GM19455 (cell line): Measurements from ENCODE around the gene PDLIM5.
A peak's percentile ranks its signal among the peaks of the same experiment; 100 is the strongest.
"Not testable (repeated sequence)": the region's sequence is repeated elsewhere in the genome, so short reads cannot be mapped to it uniquely, and the experiment has no call there.

Experiments used
- ATAC-seq: cut with Tn5 transposase; IDR thresholded peaks from one replicate; pipeline ENCODE4 v1.9.1; 2021; ENCODE audit not compliant: unreplicated experiment

Gene PDLIM5

DNA sequence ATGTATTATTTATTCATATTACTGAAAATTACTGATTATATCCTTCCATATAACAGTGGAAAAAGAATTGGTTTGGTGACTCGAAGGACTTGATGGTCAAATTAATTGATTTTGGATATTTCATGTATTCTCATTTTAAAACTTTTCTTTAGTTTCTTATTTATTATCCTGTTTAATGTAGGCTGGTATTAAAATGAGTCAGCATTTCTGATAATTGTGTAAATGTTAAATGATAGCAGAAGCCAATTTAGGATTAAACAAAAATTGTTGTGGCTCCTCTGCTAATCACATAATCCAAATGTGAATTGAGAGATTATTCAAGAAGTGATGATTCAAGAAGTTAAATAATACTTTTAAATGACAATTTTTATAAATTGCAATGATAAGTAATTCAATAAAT, 38.7 kb downstream of the PDLIM5 start:
- no peak for ATAC-seq

DNA sequence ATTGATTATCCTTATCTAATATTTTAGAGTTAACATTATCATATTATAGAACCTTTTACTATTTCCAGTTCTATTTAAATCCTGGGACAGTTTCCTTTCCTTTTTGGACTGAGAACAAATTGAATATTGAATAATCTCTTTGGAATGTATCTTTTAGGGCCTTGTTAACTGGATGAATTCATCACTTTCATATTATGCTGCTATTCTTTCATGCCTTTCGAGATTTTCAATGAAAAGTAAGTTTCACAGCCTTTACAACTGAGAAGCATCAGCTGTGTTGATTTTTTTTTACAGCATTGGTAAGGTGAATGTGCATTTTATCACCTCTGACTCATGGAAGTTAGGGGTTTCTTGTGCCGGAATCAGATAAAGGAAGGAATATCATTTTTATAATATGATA, 39.6 kb downstream of the PDLIM5 start:
- ATAC-seq, result no peak

DNA sequence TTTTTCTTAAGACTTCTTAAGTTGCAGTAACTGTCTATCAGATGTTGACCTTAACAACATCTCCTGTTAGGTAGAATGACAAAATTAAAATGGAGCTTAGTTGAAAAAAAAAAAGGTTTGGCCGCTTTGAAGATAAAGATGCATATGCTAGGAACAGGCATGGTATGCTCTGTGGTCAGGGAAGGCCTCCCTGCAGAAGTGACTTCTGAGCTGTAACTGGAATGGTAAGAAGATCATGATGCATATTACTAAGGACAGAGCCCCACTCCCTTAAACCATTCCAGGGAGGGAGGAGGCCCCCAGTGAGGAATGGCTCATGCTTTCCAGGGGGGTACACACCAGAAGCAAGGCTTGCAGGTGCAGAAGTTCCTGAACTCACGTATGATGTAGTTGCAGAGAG, 43.7 kb downstream of the PDLIM5 start:
- ATAC-seq, result no peak

DNA sequence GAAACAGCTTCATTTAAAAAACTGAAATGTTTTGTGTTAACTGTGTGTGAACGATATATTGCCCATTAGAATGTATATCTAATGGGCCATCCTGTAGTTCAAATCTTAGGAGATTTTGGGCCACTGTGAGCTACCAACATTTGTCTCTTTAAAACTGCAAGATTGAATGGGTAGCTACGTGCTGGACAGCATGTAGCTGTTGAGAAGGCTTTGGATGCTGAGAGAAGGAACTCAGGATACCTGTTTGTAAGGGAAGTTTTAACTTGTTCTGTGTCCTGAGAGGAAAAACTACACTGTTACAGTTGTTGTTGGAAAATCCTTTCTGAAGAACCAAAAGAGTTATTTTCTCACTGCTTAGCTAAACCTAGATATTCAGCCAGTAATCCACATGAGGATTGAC, 45.9 kb downstream of the PDLIM5 start:
- no peak for ATAC-seq

DNA sequence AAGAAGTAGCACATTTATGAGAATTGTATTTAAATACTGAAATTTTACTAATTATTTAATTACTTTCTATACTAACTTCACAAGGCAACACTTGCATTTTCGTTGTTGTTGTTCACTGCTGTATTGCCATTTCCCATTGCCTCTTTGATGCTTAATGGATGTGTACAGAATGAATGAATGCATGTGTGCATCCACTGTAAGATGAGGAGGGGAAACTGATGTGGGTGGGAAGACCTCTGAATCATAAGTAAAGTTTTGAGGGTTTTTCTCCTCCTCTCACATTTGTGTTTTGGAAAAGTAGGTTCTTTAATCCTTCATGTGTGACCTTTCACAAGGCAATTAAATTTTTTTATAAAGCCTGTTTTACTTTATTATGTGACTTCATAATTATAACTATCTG, 46.8 kb downstream of the PDLIM5 start:
- no peak for ATAC-seq

DNA sequence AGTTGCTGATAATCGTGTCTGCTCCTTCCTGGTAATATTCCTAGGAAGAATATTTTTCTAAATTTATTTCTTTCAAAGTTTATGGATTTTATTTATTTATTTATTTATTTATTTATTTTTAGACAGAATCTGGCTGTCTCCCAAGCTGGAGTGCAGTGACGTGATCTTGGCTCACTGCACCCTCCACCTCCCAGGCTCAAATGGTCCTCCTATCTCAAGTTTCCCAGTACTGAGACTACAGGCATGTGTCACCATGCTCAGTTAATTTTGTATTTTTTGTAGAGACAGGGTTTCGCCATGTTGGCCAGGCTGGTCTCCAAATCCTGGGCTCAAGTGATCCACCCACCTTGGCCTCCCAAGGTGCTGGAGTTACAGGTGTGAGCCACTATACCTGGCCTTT, 48.9 kb downstream of the PDLIM5 start:
- no peak for ATAC-seq

DNA sequence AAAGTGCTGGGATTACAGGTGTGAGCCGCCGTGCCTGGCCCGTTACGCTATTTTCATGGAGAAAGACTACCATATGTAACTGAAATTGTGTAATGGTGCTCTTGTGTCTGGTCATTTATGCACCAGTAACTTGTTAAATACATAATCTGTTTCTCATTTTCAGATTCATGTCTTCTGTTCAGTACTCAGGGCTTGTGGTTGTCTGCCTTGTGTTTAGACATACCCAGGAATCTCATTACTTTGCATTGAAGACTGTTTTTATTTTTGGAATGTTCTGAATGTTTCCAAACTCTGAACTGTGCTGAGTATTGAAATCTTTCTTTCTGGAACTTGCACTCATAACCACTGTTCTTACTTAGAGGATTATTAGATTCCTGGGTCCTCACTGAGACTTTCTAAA, 52.8 kb downstream of the PDLIM5 start:
- ATAC-seq, result no peak

DNA sequence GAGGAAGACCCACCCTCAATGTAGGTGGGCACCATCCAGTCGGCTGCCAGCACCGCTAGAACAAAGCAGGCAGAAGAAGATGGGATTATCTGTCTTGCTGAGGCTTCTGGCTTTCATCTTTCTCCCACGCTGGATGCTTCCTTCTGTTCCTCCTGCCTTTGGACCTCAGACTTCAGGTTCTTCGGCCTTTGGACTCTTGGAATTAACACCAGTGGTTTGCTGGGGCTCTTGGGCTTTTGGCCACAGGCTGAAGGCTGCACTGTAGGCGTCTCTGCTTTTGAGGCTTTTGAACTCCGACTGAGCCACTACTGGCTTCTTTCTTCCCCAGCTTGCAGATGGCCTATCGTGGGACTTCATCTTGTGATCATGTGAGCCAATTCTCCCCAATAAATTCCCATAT, 55.1 kb downstream of the PDLIM5 start:
- ATAC-seq, result no peak

DNA sequence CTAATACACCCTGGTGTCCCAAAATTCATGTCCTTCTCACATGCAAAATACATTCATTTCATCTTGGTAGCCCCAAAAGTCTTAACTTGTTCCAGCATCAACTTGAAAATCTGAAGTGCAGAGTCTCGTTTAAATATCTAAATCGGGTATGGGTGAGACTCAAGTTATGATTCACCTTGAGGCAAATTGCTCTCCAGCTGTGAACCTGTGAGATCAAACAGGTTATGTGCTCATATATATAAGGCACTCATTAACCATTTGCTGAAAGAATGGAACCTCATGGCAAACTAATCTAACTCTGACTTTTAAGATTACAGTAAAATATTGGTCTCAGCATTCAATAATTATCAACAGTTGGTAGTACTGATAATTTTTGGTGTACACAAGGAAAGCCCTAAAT, 55.5 kb downstream of the PDLIM5 start:
- no peak for ATAC-seq

DNA sequence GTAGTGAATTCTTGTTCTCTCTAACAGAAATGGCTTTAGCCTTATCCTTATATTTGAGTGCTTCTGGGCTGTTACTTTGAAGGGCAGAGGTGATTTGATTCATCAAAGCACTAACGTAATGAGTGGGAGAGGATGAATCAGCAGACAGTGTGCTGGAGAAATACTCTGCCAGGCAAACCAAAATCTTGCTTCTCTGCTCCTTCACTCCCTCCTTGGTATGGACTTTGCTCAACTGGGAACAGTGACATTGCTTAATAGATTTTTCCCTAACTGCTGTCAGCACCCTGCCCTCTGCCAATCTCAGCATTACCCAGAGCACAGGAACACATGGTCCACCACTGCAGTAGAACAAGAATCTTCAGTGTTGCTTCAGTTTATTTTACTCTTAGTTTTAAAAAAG, 56.0 kb downstream of the PDLIM5 start:
- peak; percentile 56 for ATAC-seq

DNA sequence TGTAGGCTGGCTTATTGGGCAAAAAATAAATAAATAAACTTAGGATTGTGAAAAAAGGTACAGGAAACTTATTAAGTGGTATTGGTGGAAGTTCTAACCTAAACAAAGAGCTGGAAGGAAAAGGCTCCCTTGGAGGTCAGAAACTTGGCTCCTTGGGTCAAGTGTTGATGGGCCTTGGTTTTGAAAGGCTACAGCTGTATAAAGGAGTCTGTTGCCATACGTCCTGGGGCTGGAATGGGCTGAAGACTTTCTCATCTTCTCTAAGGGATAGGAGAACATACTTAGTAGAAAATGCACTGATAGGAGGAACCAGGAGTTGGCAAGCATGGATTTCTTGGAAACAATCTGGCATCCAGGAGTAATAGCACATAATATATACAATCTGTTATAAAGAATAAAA, 56.6 kb downstream of the PDLIM5 start:
- no peak for ATAC-seq

DNA sequence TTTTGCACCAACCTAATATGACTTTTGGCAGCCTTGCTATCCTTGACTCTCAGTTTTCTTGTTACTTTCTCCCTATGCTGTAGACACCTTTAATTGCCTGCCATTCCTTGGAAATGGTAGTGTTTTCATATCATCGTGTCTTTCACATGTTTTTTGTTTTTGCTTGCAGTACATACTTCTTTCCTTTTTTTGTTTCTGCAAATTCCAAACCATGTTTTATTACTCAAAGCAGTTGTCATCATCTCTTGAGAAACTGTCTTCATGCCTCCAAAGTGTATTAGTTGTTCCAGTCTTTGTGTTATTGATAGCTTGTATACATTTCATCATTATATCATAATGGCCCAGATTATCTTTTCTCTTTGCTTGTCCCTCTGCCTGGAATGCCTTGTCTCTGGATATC, 57.1 kb downstream of the PDLIM5 start:
- no peak for ATAC-seq

DNA sequence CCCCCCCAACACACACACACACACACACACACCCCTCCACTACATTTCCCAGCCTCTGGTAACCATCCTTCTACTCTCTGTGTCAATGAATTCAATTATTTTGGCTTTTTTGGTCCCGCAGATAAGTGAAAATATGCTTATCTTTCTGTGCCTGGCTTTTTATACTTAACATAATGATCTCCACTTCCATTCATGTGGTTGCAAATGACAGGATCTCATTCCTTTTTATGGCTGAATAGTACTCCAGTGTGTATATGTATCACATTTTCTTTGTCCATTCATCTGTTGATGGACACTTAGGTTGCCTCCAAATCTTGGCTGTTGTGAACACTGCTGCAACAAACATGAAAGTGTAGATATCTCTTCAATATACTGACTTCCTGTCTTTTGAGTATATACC, 59.8 kb downstream of the PDLIM5 start:
- ATAC-seq, result no peak

DNA sequence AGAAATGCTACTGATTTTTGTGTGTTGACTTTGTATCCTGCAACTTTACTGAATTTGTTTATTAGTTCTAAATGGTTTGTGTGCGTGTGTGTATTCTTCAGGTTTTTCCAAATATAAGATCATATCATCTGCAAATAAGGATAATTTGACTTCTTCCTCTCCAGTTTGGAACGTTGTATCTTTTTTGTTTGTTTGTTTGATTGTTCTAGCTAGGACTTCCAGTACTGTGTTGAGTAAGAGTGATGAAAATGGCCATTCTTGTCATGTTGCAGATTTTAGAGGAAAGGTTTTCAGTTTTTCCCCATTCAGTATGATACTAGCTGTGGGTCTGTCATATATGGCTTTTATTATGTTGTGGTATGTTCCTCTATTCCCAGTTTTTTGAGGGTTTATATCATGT, 61.8 kb downstream of the PDLIM5 start:
- not testable (repeated sequence) for ATAC-seq

DNA sequence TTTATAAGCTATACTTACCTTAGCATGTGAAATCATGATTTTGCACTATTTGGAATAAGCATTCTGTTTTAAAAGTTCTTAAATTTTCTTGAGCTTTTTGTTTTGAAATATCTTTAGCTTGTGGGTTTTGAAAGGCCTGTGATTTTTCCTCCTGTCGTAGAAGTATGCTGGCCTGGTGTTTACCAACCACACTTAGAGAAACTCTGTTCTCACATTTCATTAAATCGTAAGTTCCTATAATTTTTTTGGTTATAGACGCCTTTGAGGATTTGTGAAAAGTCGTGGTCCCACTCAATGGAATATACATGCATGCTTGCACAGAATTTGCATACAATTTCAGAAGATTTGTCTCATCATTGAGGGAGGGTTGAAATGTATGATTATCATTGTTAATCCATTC, 63.6 kb downstream of the PDLIM5 start:
- ATAC-seq, result no peak

DNA sequence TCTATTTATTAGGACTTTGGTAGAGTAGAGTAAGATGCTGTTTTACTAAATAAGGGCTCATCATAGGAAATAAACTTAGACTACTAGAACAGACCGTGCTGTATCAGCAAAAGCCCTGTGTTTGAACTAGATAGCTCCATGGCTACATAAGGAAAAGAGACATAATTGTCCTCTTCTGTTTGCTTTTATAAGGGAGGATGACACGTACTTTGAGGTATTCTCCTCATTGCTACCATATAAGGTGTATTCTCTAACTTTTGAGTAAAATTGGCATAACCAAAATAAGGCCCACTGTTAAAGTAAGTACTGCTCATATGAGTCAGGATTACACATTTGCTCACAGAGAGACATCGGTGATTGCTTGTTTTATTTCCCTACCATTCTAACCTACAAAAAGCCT, 64.3 kb downstream of the PDLIM5 start:
- no peak for ATAC-seq

DNA sequence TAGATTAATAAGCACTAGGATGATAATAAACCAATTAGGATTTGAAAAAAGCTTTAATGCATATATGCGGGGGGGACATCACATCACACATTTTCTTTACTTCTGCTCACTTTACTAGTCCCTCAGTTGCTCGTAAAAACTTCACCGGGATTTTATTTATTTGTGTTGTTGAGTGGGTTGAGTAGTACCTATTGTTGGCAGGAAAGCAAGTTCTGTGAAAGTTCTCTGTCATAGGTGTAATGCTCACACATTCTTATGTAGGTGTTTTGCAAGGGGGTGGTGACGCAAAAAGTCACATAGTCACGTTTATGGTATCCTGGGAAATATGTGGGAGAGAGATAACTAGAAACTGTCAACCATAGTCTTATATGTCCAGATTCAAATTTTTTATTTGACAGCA, 65.3 kb downstream of the PDLIM5 start:
- no peak for ATAC-seq

DNA sequence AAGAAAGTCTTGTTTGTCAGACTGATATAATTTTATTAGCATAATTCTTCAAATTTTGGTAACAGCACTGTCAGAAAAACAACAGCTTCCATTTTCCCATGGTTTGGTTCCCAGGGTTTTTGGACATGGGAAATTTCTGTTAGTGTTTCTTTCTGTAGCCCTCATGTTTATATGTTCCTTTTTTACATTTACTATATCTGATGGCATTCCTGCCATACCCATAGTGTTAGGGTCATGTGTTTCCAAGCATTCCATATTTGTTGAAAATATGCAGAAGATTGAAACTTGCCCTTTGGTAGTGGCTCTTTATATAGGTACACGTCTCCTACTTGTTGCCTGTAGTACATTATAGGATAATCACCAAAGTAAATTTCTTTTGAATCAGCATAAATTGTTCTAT, 65.8 kb downstream of the PDLIM5 start:
- ATAC-seq, result no peak

DNA sequence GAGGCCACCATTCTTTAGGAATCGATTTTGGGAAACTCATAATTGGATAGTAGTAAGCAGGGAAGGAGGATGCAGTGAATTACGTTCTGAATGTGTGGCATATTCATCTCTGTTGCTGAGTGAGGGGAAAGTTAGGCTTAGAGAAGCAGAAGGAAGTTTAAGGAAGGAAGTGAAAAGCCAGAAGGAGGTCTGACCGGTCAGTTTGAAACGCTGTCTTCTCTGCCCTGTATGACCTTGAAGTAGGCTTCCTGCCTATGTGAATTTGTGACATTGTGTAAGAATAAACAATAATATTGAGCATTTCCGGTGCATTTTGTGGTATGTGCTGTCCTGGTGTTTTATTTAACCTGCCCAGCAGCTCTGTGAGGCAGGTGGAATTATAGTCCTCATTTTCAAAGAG, 67.3 kb downstream of the PDLIM5 start:
- no peak for ATAC-seq

DNA sequence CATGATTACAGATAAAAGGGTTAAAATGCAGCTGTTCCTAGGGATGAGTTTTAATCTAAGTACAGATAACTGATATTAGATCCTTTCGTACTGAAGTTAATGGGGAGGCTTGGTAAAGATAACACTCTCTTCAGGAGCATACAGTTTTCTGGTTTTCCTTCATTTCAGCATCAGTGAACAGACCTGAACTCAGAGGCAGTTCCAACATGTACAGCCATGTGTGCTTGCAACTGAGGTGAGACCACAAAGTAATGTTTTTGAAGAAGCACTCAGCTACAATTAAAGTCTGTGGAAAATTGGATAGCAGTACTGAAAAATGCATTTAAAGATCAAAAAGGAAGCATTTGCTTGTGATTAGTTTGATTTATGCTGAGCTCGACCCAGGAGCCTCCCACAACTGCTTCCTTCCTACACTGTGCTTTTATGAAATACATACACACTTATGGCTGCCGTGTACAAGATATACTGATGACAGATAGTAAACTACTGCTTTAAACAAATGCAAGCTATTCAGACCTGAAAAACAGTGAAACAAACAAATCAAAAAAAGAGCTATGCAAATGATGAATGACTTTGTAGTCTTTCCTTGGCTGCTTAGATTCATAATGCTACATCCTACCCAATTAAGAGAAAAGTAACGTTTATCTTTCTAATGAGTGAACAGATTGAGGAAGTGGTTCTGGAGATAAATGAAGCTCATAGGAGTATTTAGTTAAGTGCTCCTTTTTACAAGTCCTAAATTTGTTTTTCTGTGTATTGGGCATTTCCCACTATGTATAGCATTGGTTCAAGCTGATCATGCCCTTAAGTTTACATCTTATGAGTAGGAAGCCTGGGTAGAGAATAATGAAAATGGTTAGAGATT, 68.4 kb downstream of the PDLIM5 start:
- no peak for ATAC-seq

DNA sequence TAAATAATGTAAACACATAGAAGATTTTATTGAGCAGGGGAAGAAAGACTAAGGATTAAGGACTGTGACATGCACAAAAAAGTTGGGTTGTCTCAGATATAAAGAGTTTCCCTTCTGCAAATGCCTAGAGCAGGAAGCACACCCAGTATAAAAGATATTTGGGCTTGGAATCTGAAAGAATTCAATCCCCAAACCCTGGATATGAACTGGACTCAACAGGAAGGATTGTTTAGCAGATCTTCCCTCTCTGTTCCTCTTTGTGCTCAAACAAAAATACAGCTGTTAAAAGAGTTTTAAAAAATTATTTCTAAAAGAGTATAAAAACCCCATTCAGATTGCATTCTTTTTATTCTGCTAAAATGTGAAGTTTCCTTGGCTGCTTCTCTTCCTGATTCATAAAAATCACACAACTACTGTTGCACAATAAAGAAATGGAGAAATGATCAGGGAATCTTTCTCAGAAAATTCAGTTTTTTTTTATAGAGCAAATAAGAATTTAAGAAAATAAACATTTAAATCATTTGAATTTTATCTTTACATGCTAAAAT, 71.4 kb downstream of the PDLIM5 start:
- ATAC-seq, result no peak

DNA sequence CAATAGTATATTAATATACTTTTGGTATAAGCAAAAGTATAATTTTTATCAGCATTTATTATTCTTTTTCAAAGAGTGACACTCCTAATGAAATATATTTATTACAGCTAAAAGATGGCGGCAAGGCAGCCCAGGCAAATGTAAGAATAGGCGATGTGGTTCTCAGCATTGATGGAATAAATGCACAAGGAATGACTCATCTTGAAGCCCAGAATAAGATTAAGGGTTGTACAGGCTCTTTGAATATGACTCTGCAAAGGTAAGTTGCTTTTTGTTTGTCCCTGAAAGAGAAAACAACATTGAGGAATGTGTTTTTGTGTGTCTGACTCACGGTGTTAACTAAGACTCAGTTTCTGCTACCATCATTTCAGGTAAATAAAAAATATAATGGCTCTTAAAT, 71.9 kb downstream of the PDLIM5 start:
- ATAC-seq, result no peak
